ENCODE data around the gene DBNL. TPM values are rescaled to one million over a fixed set of nuclear protein-coding genes. Genes with fewer than 3 reads are reported as not detected.

Gene DBNL
- total RNA-seq, 6 donors from 2014 or later = 81.8 to 169 (median 130) TPM

DNA sequence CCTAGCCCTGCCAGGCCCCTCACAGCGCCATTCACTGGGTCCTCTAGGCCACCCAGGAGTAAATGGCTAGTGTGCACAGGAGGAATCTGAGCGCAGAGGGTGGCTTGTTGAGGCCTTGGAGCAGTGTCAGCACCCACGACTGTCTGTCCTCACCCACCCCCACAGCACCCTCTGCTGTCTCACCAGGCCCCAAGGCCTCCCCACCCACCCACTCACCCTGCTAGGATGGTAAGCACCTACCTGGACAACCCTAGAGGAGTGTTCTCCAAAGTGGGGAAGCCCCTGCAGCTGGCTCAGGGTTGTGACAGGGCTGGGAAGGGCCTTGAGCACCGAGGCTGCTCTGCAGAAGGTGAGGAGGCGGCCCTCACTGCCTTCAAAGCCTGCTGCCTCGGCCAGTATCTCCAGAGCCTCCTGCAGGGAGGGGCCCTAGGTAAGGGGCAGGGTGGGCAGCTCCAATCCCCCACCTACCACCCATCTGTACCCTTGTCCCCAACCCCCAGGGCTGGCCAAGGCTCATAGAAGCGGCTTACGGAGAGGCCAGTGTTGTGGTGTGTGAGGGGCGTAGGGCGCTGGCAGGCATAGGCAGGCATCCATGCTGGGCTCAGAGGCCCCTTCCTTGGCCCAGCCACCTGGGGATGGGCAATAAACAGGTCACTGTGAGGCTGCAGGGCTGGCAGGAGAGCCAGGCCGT, 35.0 kb downstream of the DBNL start:
- TF ChIP-seq POLR2A (IDR thresholded peaks at IDR 0.05) (no peak), POLR2AphosphoS5 (IDR thresholded peaks at IDR 0.05) (no peak), EP300 (IDR thresholded peaks at IDR 0.05) (no peak)
- TF ChIP-seq, protein P1, sequence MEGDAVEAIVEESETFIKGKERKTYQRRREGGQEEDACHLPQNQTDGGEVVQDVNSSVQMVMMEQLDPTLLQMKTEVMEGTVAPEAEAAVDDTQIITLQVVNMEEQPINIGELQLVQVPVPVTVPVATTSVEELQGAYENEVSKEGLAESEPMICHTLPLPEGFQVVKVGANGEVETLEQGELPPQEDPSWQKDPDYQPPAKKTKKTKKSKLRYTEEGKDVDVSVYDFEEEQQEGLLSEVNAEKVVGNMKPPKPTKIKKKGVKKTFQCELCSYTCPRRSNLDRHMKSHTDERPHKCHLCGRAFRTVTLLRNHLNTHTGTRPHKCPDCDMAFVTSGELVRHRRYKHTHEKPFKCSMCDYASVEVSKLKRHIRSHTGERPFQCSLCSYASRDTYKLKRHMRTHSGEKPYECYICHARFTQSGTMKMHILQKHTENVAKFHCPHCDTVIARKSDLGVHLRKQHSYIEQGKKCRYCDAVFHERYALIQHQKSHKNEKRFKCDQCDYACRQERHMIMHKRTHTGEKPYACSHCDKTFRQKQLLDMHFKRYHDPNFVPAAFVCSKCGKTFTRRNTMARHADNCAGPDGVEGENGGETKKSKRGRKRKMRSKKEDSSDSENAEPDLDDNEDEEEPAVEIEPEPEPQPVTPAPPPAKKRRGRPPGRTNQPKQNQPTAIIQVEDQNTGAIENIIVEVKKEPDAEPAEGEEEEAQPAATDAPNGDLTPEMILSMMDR (IDR thresholded peaks at IDR 0.05) = no peak
- no peak overlapping the region for H3K4me3 ChIP-seq
- DNase-seq (no peak), ATAC-seq (ENCODE audit: low FRiP score in 2 of 2) (no peak)
- H3K27ac ChIP-seq = no peak overlapping the region
- 89 to 90% methylated on average over 5 to 9 of the region's 11 CpGs for WGBS, 2 donors
- peaks cover 17 to 63% (median 56%) of the 10 kb centered on the region in 4 donors for H3K36me3 ChIP-seq
- H3K27me3 ChIP-seq = no peaks in the 10 kb centered on the region
- H3K9me3 ChIP-seq = no peaks in the 10 kb centered on the region
- peaks cover 10 to 21% (median 14%) of the 10 kb centered on the region in 4 donors for H3K4me1 ChIP-seq

DNA sequence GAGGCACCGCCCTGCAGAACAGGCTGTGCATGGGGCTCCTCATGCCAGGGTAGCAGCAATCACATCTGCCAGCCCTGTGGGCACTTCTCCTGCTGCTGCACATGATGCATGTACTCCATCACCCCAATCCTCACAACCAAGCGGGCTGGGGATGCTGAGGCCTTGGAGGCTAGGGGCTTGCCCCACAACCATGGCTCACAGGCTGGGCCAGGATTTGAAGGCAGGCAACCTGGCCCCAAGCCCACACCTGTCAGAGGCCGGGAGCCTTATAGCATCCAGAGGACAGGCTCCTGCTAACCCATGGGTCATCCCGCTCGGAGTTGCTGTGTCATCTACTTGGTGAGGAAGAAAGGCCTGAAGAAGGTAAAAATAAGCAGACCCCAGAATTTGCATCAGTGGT, 35.6 kb downstream of the DBNL start:
- WGBS, 2 donors = 97% methylated on average over 5 of the region's 5 CpGs; no CpG with 5 or more reads in 1 of the 2 donors
- H3K27me3 ChIP-seq = no peaks in the 10 kb centered on the region
- DNase-seq = no peak
- H3K4me1 ChIP-seq = peaks cover 10 to 20% (median 13%) of the 10 kb centered on the region in 4 donors
- TF ChIP-seq, protein P1 (IDR thresholded peaks at IDR 0.05) = no peak
- TF ChIP-seq POLR2AphosphoS5 (IDR thresholded peaks at IDR 0.05) (no peak), POLR2A (IDR thresholded peaks at IDR 0.05) (no peak), EP300 (IDR thresholded peaks at IDR 0.05) (no peak)
- ATAC-seq (ENCODE audit: low FRiP score in 2 of 2) = no peak
- peak overlapping the region in 1 of 4 donors; percentile 95 for H3K27ac ChIP-seq
- H3K36me3 ChIP-seq = peaks cover 17 to 56% (median 53%) of the 10 kb centered on the region in 4 donors
- H3K4me3 ChIP-seq = no peak overlapping the region
- no peaks in the 10 kb centered on the region for H3K9me3 ChIP-seq

DNA sequence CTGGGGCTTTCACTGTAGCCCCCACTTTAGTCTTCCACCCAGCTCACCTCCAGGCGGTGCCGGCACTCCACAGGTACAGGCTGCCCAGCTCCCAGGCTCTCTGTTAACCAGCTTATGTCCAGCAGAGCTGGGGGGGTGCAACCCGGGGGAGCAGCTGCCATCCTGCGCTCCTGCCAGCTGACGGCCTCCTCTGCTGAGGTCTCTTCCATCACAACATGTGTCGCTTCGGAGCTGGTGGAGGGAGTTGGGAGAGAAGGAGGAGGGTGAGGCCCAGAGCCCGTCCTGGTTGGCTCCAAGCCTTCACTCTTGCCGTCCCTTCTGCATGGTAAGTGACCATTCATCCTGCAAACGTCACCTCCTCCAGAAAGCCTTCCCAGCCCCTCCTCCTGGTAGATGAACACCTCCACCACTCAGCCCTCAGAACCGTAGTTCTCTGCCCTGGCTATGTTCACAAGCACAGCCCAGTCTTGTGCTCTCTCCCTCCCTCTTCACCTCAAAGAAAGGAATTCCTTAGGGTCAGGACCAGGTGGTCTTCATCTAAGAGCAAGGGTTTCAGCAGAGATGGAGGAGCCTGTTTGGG, 36.3 kb downstream of the DBNL start:
- no peaks in the 10 kb centered on the region for H3K27me3 ChIP-seq
- no peaks in the 10 kb centered on the region for H3K9me3 ChIP-seq
- TF ChIP-seq POLR2A (IDR thresholded peaks at IDR 0.05) (no peak), POLR2AphosphoS5 (IDR thresholded peaks at IDR 0.05) (no peak), EP300 (IDR thresholded peaks at IDR 0.05) (no peak)
- TF ChIP-seq, protein P1 (IDR thresholded peaks at IDR 0.05) = no peak
- H3K27ac ChIP-seq = peak overlapping the region in 3 of 4 donors; percentile 15 to 95 (median 93)
- DNase-seq = no peak
- peak overlapping the region in 2 of 4 donors; percentile 94 to 98 for H3K4me3 ChIP-seq
- 77 to 89% methylated on average over 7 to 11 of the region's 11 CpGs for WGBS, 2 donors
- peaks cover 17 to 50% (median 47%) of the 10 kb centered on the region in 4 donors for H3K36me3 ChIP-seq
- no peak for ATAC-seq (ENCODE audit: low FRiP score in 2 of 2)
- H3K4me1 ChIP-seq = peaks cover 10 to 20% (median 13%) of the 10 kb centered on the region in 4 donors

DNA sequence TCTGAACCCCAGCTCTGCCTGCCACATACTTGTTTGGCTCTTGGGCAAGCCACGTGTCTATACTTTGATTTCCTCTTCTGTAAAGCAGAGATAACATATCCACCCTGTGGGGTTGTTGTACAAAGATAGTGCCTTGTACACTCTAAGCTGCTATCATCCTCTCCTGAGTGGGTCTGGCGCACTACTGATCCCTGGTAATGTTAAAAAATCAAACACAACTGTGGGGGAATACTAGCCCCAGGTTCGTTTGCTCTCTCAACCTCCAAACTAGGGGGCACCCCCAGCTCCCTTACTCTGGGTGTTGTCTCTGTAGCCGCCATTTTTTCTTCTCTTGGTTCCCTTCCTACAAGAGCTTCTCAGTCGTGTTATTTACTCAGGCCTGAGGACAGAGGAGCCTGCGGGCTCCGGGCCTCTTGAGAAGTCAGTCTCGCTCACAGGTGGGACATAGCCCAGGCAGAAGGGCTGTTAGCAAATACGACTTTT, 36.8 kb downstream of the DBNL start:
- H3K36me3 ChIP-seq = peaks cover 16 to 44% (median 42%) of the 10 kb centered on the region in 4 donors
- no peaks in the 10 kb centered on the region for H3K27me3 ChIP-seq
- ATAC-seq (ENCODE audit: low FRiP score in 2 of 2) (no peak), DNase-seq (no peak)
- TF ChIP-seq POLR2AphosphoS5 (IDR thresholded peaks at IDR 0.05) = no peak
- TF ChIP-seq, protein P1 (IDR thresholded peaks at IDR 0.05) = no peak
- TF ChIP-seq EP300 (IDR thresholded peaks at IDR 0.05) = no peak
- no peak for TF ChIP-seq POLR2A (IDR thresholded peaks at IDR 0.05)
- peaks cover 10 to 20% (median 13%) of the 10 kb centered on the region in 4 donors for H3K4me1 ChIP-seq
- no peaks in the 10 kb centered on the region for H3K9me3 ChIP-seq
- whole genome bisulfite sequencing, 2 donors = 43 to 47% methylated on average over 9 of the region's 9 CpGs
- peak overlapping the region in 3 of 4 donors; percentile 87 to 98 (median 94) for H3K4me3 ChIP-seq
- peak overlapping the region in 3 of 4 donors; percentile 92 to 95 (median 93) for H3K27ac ChIP-seq

All from upper lobe of left lung (tissue), 6 donors.